K562 (cell line): ENCODE results near the gene SYPL2. TPM values are rescaled to one million over a fixed set of nuclear protein-coding genes. Genes with fewer than 3 reads are reported as not detected.

Experiments used
- ATAC-seq: fragments of 200-7000 bp; cut with Tn5 transposase; 3 replicates; pipeline ENCODE4 v1.9.1; 2020; ENCODE audit warnings: moderate library complexity
- BruUV-seq: library from RNA; stranded (reverse); fragments of 400-500 nt; replicated peaks from 2 replicates; lab custom pipeline; 2021; lab: Mats Ljungman, UMichigan
- CTCF ChIA-PET: fragments of 300-600 bp; formaldehyde crosslinking; extraction: SDS; loops from one replicate; lab custom pipeline; 2021; ENCODE audit warnings: low intra/inter-chr PET ratio; lab: Yijun Ruan, JAX
- POLR2A ChIA-PET: fragments of 300-600, 350-650 bp; sonication (Branson Sonifier 250); formaldehyde crosslinking; extraction: SDS; loops from one replicate; lab custom pipeline; 2021; ENCODE audit warnings: antibody characterized with exemption, inconsistent platforms; lab: Yijun Ruan, JAX
- DNase-seq, 4 experiments: peaks; one replicate each; pipeline versions ENCODE4 v3.0.0 to v3.0.0-alpha.2; 2011 to 2018; ENCODE audit warnings: low spot score in 3 of 4, mixed read lengths in 3 of 4; ENCODE audit errors: extremely low read depth in 1 of 4
- FAIRE-seq: peaks from 2 replicates; lab custom pipeline; 2011; peaks lifted over from hg19 to GRCh38; lab: Jason Lieb, UNC
- H2AFZ ChIP-seq: 2 replicates; pipeline ENCODE4 v1.6.0; 2011; ENCODE audit warnings: low read depth, low read length, control low read depth, inconsistent platforms
- H3K27ac ChIP-seq: fragments of 200-600 bp; 3 replicates; pipeline ENCODE4 v1.8.0; 2011; ENCODE audit warnings: low read depth, mild to moderate bottlenecking, control low read depth, inconsistent platforms, low read length, moderate library complexity, mixed read lengths; ENCODE audit errors: extremely low read depth
- H3K27me3 ChIP-seq, 2 experiments: fragments of 300-600 bp in 1 of 2; 2 replicates in 1 of 2; 3 replicates in 1 of 2; pipeline versions ENCODE4 v1.6.0 to v1.8.0; 2011; ENCODE audit warnings: inconsistent platforms in 2 of 2, low read length in 2 of 2, mild to moderate bottlenecking in 1 of 2, mixed read lengths in 1 of 2, moderate library complexity in 1 of 2; ENCODE audit not compliant: control insufficient read depth in 2 of 2, insufficient read depth in 2 of 2
- H3K36me3 ChIP-seq: fragments of 300-600 bp; 3 replicates; pipeline ENCODE4 v1.8.0; 2011; ENCODE audit warnings: mild to moderate bottlenecking, low read length, inconsistent platforms; ENCODE audit not compliant: control insufficient read depth, insufficient read depth
- H3K4me1 ChIP-seq, 2 experiments: fragments of 200-600 bp in 1 of 2; replicated peaks in 1 of 2; 2 replicates in 1 of 2; 3 replicates in 1 of 2; pipeline versions ENCODE4 v1.5.1 to v1.8.0; 2011; ENCODE audit warnings: inconsistent platforms in 2 of 2, low read length in 2 of 2, mild to moderate bottlenecking in 1 of 2, mixed read lengths in 1 of 2, moderate library complexity in 1 of 2; ENCODE audit not compliant: control insufficient read depth in 2 of 2, insufficient read depth in 2 of 2
- H3K4me2 ChIP-seq: 2 replicates; pipeline ENCODE4 v1.6.1; 2011; ENCODE audit warnings: low read length, control low read depth, inconsistent platforms, mixed read lengths; ENCODE audit not compliant: insufficient read depth
- H3K4me3 ChIP-seq: fragments of 200-600 bp; sonication (generic), shearing (Covaris generic); 2 replicates; pipeline ENCODE4 v1.5.1; 2016; ENCODE audit warnings: control low read depth, inconsistent platforms
- H3K79me2 ChIP-seq: fragments of 200-600 bp; 3 replicates; pipeline ENCODE4 v1.8.0; 2011; ENCODE audit warnings: low read length, inconsistent platforms; ENCODE audit not compliant: control insufficient read depth, insufficient read depth
- H3K9ac ChIP-seq, 2 experiments: 2 replicates each; pipeline versions ENCODE4 v1.6.0 to v1.6.1; 2011; ENCODE audit warnings: low read depth in 2 of 2, low read length in 2 of 2, control low read depth in 1 of 2, inconsistent platforms in 1 of 2, mild to moderate bottlenecking in 1 of 2, mixed read lengths in 1 of 2; ENCODE audit not compliant: insufficient read depth in 1 of 2
- H3K9me1 ChIP-seq: one replicate; pipeline ENCODE4 v1.6.0; 2011; ENCODE audit warnings: inconsistent platforms, mild to moderate bottlenecking, low read length, moderate library complexity; ENCODE audit not compliant: control insufficient read depth, insufficient read depth
- H3K9me3 ChIP-seq: replicated peaks from 2 replicates; pipeline ENCODE4 v1.5.1; 2011; ENCODE audit warnings: low read depth, low read length, inconsistent platforms; ENCODE audit not compliant: control insufficient read depth, insufficient read depth
- H4K20me1 ChIP-seq: replicated peaks from 2 replicates; pipeline ENCODE4 v1.6.1; 2011; ENCODE audit warnings: low read length, inconsistent platforms, mixed read lengths; ENCODE audit not compliant: control insufficient read depth, insufficient read depth
- ATF1 ChIP-seq, 2 experiments: fragments of 450-650 bp in 1 of 2; IDR thresholded peaks; 2 replicates each; pipeline ENCODE4 v1.6.1; 2016; ENCODE audit warnings: missing compliant biosample characterization in 1 of 2, missing genetic modification characterization in 1 of 2
- C11orf30 ChIP-seq: fragments of 450-650 bp; IDR thresholded peaks from 2 replicates; pipeline ENCODE4 v1.6.1; 2016; ENCODE audit warnings: low read depth, mild to moderate bottlenecking
- CBX2 ChIP-seq: fragments of 200-600 bp; sonication (generic); IDR thresholded peaks from one replicate; pipeline ENCODE4 v1.6.1; 2012; ENCODE audit warnings: mild to moderate bottlenecking, low read length, inconsistent platforms; ENCODE audit not compliant: insufficient read depth, poor library complexity, severe bottlenecking
- CEBPB ChIP-seq: fragments of 450-650 bp; IDR thresholded peaks from 2 replicates; pipeline ENCODE4 v1.6.1; 2016; ENCODE audit warnings: missing genetic modification characterization, missing compliant biosample characterization
- CHD4 ChIP-seq: fragments of 200-600 bp; sonication (generic); IDR thresholded peaks from 3 replicates; pipeline ENCODE4 v1.6.1; 2012; ENCODE audit warnings: low read depth, mild to moderate bottlenecking, mixed read lengths, low read length, inconsistent platforms; ENCODE audit not compliant: insufficient read depth, insufficient replicate concordance, poor library complexity, severe bottlenecking
- E4F1 ChIP-seq: fragments of 250-450 bp; sonication (Bioruptor Pico); IDR thresholded peaks from 2 replicates; pipeline ENCODE4 v1.5.0; 2021; ENCODE audit warnings: mild to moderate bottlenecking, borderline replicate concordance
- ERF ChIP-seq: fragments of 450-650 bp; formaldehyde crosslinking; IDR thresholded peaks from 2 replicates; pipeline ENCODE4 v1.4.0; 2020; ENCODE audit warnings: mild to moderate bottlenecking, mixed read lengths
- HDGF ChIP-seq: fragments of 450-650 bp; IDR thresholded peaks from 2 replicates; pipeline ENCODE4 v1.6.1; 2016
- LCOR ChIP-seq: sonication (generic); formaldehyde crosslinking; IDR thresholded peaks from 2 replicates; pipeline ENCODE4 v1.8.0; 2022; ENCODE audit warnings: mild to moderate bottlenecking, missing genetic modification reagents
- MIER1 ChIP-seq: fragments of 450-650 bp; IDR thresholded peaks from 2 replicates; pipeline ENCODE4 v1.6.1; 2016; ENCODE audit warnings: antibody characterized with exemption, mild to moderate bottlenecking, low read depth
- MLX ChIP-seq, 2 experiments: fragments of 450-650 bp in 1 of 2; sonication (generic) in 1 of 2; formaldehyde crosslinking; conservative IDR thresholded peaks; 2 replicates each; pipeline versions ENCODE4 v1.4.0 to v1.8.1; 2020 to 2022; ENCODE audit warnings: mild to moderate bottlenecking in 1 of 2, missing genetic modification reagents in 1 of 2
- MYC ChIP-seq, 2 experiments: fragments of 250-450 bp in 1 of 2; sonication (Bioruptor Pico) in 1 of 2; IDR thresholded peaks; 2 replicates each; pipeline versions ENCODE4 v1.5.1 to v1.6.1; 2012 to 2021; ENCODE audit warnings: low read depth in 2 of 2, borderline replicate concordance in 1 of 2, improper control_type of control experiment in 1 of 2, low read length in 1 of 2, mild to moderate bottlenecking in 1 of 2, moderate library complexity in 1 of 2
- MYNN ChIP-seq, 2 experiments: sonication (generic); formaldehyde crosslinking in 1 of 2; IDR thresholded peaks; 2 replicates each; pipeline versions ENCODE4 v1.5.0 to v1.6.1; 2016 to 2020; ENCODE audit warnings: antibody characterized with exemption in 1 of 2, missing genetic modification reagents in 1 of 2
- TEAD2 ChIP-seq: fragments of 450-650 bp; IDR thresholded peaks from 2 replicates; pipeline ENCODE4 v1.6.1; 2016; ENCODE audit warnings: missing genetic modification characterization, control low read depth, missing compliant biosample characterization
- ZNF274 ChIP-seq: IDR thresholded peaks from 2 replicates; pipeline ENCODE4 v1.6.1; 2011; ENCODE audit warnings: low read depth, mild to moderate bottlenecking, low read length, moderate library complexity, borderline replicate concordance
- WGBS: fragments of 100-300 bp; shearing (Covaris generic); methylation state at CpG from one replicate; pipeline ENCODE4 v1.1.6; 2016; ENCODE audit warnings: low coverage, mixed read lengths; ENCODE audit not compliant: insufficient coverage; ENCODE audit errors: missing lambda C conversion rate; 5-methylcytosine and 5-hydroxymethylcytosine counted together
- in situ Hi-C: fragments of 300-500 bp; cut with MboI; formaldehyde crosslinking; loops from 4 replicates; pipeline ENCODE4 v1.15.0; 2018; ENCODE audit warnings: inconsistent platforms, mixed read lengths
- intact Hi-C: fragments of 100-400 bp; cut with micrococcal nuclease; formaldehyde crosslinking; loops from 2 replicates; pipeline ENCODE4 v1.14.2; 2022
- polyA plus RNA-seq, 8 experiments: library from polyadenylated mRNA; depleted of rRNA in 4 of 8; stranded (reverse) in 5 of 8; unstranded in 3 of 8; fragments of >200 nt; fragmentation: Nextera tagmentation in 2 of 8; fragmentation: Illumina TruSeq in 1 of 8; extraction: Ambion mirVana in 2 of 8; extraction: Trizol in 1 of 8; gene quantifications; 2 replicates each; pipeline versions ENCODE4 v1.2.1 to v1.2.3, GENCODE V29; 2011 to 2014; ENCODE audit warnings: inconsistent platforms in 1 of 8, missing spikeins in 1 of 8
- total RNA-seq, 7 experiments: library from RNA; depleted of rRNA in 6 of 7; stranded (reverse); fragments of >200 nt in 6 of 7; fragmentation: Illumina TruSeq in 2 of 7; extraction: Trizol in 2 of 7; gene quantifications; 2 replicates each; pipeline versions ENCODE4 v1.2.1 to v1.2.3, GENCODE V29; 2011 to 2021; ENCODE audit warnings: low replicate concordance in 1 of 7

The SYPL2 gene
- total and polyA plus RNA-seq, 9 of the 15 experiments (the other 6 are each of a cell fraction or from before 2014, with no cell fraction given): 0.03 to 0.20 (median 0.07) TPM; not detected in 2

- Histone ChIP-seq H2AFZ (no peak overlapping the region), H3K27me3 (peaks cover 43 to 68% of the 10 kb centered on the region in 2 experiments), H4K20me1 (0 out of 2 replicates have a peak, but pooled peaks cover 4% of the 10 kb centered on the region), H3K9ac (no peak overlapping the region), H3K27ac (no peak overlapping the region), H3K4me1 (peaks cover 10 to 23% of the 10 kb centered on the region in 2 experiments; a peak in 4 of 5 replicates), H3K79me2 (peaks cover 2% of the 10 kb centered on the region; the same call in 2 of the 3 replicates), H3K36me3 (no peaks in the 10 kb centered on the region), H3K4me3 (no peak overlapping the region), H3K9me1 (no peaks in the 10 kb centered on the region), H3K9me3 (no peaks in the 10 kb centered on the region), H3K4me2 (no peak overlapping the region)
- BruUV-seq: no TSS peak
- FAIRE-seq (no peak), ATAC-seq (no peak), DNase-seq (no peak)
- TF ChIP-seq ATF1 (CRISPR knock-in tag; IDR thresholded peaks at IDR 0.05) (no peak), ATF1 (tag; IDR thresholded peaks at IDR 0.05) (no peak), CHD4 (no peak), HDGF (no peak), MYC (IDR thresholded peaks at IDR 0.05; ENCODE audit: low read depth, low read length) (no peak), MYC (CRISPR knock-in tag; IDR thresholded peaks at IDR 0.05; ENCODE audit: borderline replicate concordance, low read depth) (no peak), ZNF274 (no peak), TEAD2 (tag) (no peak), ERF (CRISPR knock-in tag) (no peak), MYNN (IDR thresholded peaks at IDR 0.05) (no peak), MYNN (CRISPR knock-in tag; IDR thresholded peaks at IDR 0.05) (no peak), MLX (CRISPR knock-in tag; conservative IDR thresholded peaks at IDR 0.05) (no peak), MIER1 (no peak), LCOR (CRISPR knock-in tag) (no peak), CEBPB (tag) (no peak), E4F1 (no peak), CBX2 (no peak), C11orf30 (no peak)
- intact Hi-C loops (no loop called here), in situ Hi-C loops (no loop called here)
- ChIA-PET POLR2A (interaction anchor here (0.5 to 1.4 kb wide), 5 partner anchors 14 to 467 kb away, joined by 3 to 4 read pairs (median 3); partner anchors contain the start of gene CYB561D1), CTCF (no interaction called here)
- 5% methylated on average over 5 of the region's 5 CpGs for WGBS
Observed at GRCh38 chr1:109479311-109479710, 13.0 kb downstream of the SYPL2 start.
